Prostate gland (tissue), 2 donors: Measurements from ENCODE around the gene PIP4K2B.

ENCODE experiments used
- POLR2A ChIP-seq: fragments of 450-650 bp; IDR thresholded peaks from one replicate; pipeline ENCODE4 v1.6.1; 2016; ENCODE audit warnings: antibody characterized with exemption, mild to moderate bottlenecking
- TF ChIP-seq, protein P1 (sequence below), 4 experiments: fragments of 200-600 bp in 2 of 4; fragments of 450-650 bp in 2 of 4; sonication (generic) in 2 of 4; IDR thresholded peaks; 1 replicate in 3 of 4; 2 replicates in 1 of 4; pipeline ENCODE4 v1.5.1; 2016 to 2019; ENCODE audit warnings: antibody characterized with exemption in 4 of 4, mild to moderate bottlenecking in 2 of 4, moderate library complexity in 2 of 4

DNA sequence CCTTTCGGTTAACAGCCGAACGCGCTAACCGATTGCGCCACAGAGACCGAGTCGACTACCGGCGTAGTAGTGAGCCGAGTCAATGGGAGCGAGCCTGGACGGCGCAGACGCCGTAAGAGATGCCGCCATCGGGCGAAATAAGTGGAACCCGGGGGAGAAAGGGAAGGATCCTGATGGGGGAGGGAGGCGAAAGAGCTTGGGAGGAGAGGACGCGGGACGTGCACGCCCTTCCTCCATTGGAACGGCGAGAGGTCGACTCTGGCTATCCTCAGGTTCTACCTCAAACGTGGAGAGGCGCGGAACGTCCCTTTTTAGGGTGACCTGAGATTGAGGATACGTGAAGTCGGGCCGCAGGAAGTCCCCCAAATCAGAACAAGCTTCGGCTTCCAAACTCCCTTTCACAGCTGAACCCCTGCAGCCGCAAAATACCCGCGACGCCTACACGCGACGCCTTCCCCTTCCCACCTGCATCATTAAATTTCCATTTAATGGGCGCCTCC, 47.5 kb downstream of the PIP4K2B start:
- TF ChIP-seq, protein P1, sequence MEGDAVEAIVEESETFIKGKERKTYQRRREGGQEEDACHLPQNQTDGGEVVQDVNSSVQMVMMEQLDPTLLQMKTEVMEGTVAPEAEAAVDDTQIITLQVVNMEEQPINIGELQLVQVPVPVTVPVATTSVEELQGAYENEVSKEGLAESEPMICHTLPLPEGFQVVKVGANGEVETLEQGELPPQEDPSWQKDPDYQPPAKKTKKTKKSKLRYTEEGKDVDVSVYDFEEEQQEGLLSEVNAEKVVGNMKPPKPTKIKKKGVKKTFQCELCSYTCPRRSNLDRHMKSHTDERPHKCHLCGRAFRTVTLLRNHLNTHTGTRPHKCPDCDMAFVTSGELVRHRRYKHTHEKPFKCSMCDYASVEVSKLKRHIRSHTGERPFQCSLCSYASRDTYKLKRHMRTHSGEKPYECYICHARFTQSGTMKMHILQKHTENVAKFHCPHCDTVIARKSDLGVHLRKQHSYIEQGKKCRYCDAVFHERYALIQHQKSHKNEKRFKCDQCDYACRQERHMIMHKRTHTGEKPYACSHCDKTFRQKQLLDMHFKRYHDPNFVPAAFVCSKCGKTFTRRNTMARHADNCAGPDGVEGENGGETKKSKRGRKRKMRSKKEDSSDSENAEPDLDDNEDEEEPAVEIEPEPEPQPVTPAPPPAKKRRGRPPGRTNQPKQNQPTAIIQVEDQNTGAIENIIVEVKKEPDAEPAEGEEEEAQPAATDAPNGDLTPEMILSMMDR (IDR thresholded peaks at IDR 0.05): no peak
- TF ChIP-seq POLR2A: no peak
